Pulmonary artery endothelial cell (primary cell): ENCODE results near the gene LSM14B. TPM values are rescaled to one million over a fixed set of nuclear protein-coding genes. Genes with fewer than 3 reads are reported as not detected.
"Not testable (repeated sequence)": the region's sequence is repeated elsewhere in the genome, so short reads cannot be mapped to it uniquely, and the experiment has no call there.

ENCODE experiments used
- DNase-seq: peaks from one replicate; pipeline ENCODE4 v3.0.0-alpha.2; 2011; ENCODE audit warnings: low read depth, low spot score
- total RNA-seq: library from RNA; depleted of rRNA; stranded (reverse); fragments of >200 nt; gene quantifications from 2 replicates; pipeline ENCODE4 v1.2.3, GENCODE V29; 2014

LSM14B gene
- total RNA-seq, 1 donor from 2014 or later = 38.1 TPM

GRCh38 chr20:62146019-62146755 lies 23.9 kb downstream of the LSM14B start:
- DNase-seq = no peak

DNA sequence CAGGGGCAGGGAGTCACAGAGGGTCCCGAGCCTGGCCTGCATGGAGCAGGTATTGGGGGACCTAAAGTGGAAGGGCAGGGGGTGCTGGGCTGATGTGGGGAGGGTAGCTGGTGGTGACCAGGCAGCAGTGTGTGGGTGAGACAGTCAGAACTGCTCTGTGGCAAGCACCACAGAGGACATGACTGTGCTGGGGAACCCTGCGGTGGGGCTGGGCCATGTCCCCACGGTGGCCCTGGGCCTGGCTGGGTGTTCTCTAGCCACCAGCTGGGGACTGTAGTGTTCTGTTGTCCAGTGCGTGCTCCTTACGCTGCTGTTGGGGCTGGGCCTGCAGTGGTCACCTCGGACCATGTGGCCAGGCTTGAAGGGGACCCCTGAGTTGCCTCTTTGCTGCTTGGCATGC lies 24.9 kb downstream of the LSM14B start:
- DNase-seq = no peak

DNA sequence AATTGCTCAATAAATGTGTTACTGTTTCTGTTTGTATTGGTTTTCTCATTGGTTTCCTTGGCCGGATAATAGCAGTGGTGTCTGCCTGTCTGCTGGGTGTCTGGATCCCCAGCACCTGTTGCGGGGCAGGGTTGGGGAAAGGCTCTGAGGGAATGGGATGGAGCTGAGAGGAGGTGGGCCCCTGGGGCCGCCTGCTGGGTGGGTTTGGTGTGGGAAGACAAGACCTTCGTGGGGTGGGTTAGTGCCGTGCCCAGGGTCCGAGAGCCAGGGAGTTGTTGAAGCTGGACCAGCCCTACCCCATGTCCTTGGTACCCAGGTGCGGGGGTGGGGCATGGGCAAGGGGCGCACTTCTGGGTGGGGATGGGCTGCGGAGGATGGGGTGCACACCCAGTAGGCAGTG lies 25.3 kb downstream of the LSM14B start:
- DNase-seq = no peak

DNA sequence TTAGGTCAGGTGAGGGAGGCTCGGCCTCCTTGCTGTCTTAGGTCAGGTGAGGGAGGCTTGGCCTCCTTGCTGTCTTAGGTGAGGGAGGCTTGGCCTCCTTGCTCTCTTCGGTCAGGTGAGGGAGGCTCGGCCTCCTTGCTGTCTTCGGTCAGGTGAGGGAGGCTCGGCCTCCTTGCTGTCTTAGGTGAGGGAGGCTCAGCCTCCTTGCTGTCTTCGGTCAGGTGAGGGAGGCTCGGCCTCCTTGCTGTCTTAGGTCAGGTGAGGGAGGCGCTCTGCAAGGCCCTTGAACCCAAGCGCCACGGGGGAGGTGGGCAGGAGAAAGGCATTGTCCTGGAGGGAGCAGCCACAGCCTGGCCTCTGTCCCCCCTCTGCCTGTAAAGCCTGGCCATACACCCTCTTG lies 26.1 kb downstream of the LSM14B start:
- not testable (repeated sequence) for DNase-seq

DNA sequence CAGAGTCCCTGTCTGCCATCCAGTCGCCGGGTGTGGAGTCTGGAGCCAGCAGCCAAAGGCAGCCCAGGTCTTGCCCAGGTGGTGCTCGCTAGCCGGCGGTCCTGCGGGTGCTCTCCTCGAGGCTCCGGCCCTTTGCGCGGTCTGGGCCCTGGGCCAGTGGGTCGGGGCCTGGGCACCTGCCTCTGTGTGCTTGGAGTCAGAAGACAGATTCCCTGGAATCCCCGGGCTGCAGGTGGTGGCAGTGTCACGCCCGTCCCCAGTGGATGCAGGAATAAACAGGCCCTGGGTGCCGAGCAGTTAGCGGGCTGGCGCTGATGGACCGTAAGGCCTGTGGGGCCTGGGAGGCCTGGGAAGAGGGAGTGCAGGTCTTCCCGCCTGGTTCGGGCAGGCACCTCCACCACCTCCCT lies 26.6 kb downstream of the LSM14B start:
- no peak for DNase-seq

DNA sequence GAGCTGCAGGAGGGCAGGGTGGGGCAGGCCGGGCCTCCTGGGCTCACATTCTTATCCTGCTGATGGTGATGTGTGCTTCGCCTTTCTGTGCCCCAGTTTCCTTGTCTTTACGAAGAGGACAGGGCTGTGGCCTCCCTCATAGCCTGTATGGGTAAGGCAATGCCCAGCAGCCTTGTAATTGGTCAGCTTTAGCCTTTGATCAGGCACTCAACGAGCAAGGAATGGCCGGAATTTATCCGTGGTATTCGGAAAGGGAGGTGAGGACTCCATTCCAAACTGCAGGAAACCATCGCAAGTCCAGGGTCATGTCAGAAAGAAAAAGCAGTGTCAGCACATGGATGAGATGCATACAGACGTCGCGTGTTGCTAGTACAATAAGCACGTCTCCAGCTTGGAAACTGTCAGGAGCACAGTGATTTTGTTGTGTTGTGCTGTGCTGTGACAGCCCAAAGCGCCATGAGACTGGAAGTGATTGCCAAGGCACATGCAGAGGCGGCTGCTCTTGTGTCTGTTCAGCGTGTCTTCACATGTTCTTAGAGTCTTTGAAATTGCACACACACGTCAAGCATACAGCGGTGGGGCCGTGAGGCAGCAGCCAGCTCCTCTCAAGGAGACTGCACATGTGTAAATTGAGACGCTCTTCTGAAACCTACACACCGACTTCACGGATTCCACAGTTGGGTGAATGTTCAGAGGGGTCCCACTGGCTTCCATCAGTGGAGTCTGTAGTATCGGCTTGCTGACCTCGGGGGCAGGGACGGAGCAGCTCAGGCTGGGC lies 27.4 kb downstream of the LSM14B start:
- DNase-seq = no peak

GRCh38 chr20:62150310-62150575 lies 28.0 kb downstream of the LSM14B start:
- DNase-seq = no peak

DNA sequence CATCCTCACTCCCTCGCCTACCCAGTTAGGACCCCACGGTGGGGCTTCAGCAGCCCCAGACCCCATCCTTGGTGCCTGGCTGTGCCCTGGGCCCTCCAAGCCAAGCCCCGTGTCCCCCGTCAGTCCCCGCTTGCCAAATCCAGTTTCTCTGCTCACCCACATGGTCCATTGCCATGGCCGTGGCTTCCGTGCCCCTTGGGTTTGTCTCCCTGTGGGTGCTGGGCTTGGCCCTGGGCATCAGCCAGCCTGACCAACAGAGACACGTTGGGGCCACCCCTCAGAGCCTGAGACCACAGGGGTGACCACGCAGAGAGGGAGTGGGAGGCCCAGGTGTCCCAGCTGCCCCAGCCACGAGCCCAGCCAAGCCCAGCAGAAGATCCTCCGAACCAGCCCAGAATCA lies 28.9 kb downstream of the LSM14B start:
- DNase-seq = no peak

- DNase-seq = no peak
Measured at GRCh38 chr20:62151835-62152364, 29.6 kb downstream of the LSM14B start.

GRCh38 chr20:62155428-62156253 lies 33.4 kb downstream of the LSM14B start:
- DNase-seq = no peak

- DNase-seq = no peak
Measured at GRCh38 chr20:62156254-62156556, 33.9 kb downstream of the LSM14B start.

DNA sequence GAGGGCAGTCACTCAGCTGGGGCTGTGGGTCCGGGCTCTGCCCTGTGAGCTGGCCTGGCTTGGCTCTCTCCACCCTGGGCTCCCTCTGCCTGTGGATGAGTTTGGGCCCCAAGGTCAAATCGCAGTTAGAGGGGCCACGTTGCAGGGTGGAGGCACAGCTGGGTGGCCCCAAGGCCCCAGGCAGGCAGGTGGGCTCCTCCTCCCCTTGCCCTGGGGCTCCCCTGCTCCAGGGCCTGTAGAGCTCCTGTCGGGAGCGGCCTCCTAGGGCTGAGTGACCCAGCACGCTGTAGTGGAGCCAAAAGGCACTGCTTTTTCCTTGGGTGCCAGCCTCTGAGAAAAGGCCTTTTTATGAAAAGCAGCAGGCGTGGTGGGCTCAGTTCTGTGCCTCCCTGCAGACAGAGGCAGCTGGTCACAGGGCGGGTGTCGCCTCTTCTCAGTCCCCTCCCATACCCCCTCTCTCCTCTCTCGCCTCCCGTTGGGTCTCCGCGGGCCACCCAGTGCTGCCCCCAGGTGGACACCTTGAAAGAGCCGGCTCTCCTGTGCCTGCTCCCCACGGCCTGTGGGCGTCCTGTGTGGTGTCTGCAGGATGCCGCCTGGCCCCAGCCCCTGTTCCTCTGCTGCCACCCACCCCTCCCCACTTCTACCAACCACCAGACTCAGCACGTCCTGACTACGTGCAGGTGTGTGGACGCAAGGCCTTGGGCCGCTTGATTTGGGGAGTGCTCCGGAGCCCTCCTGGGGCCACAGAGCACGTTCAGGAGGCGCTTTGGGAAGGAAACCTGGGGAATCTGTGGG lies 34.5 kb downstream of the LSM14B start:
- DNase-seq = no peak

- DNase-seq = no peak
Measured at GRCh38 chr20:62157387-62158087, 35.3 kb downstream of the LSM14B start.

GRCh38 chr20:62158088-62158400 lies 35.8 kb downstream of the LSM14B start:
- DNase-seq = no peak

DNA sequence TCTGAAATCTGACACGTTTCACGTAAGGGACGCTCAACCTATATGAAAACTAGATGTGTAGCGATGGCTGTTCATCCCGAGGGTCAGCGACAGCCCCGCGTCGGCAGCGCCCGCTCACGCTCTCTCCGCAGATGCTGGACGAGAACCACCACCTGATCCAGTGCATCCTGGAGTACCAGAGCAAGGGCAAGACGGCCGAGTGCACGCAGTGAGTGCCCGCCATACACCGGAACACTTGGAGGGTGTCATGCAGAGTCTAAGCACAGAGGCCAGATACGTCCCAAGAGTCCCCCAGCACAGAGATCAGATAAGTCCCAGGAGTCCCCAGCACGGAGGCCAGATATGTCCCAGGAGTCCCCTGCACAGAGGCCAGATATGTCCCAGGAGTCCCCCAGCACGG lies 36.3 kb downstream of the LSM14B start:
- DNase-seq = no peak

- no peak for DNase-seq
Measured at GRCh38 chr20:62159052-62159451, 36.8 kb downstream of the LSM14B start.

- DNase-seq = no peak
Measured at GRCh38 chr20:62159839-62160238, 37.6 kb downstream of the LSM14B start.

DNA sequence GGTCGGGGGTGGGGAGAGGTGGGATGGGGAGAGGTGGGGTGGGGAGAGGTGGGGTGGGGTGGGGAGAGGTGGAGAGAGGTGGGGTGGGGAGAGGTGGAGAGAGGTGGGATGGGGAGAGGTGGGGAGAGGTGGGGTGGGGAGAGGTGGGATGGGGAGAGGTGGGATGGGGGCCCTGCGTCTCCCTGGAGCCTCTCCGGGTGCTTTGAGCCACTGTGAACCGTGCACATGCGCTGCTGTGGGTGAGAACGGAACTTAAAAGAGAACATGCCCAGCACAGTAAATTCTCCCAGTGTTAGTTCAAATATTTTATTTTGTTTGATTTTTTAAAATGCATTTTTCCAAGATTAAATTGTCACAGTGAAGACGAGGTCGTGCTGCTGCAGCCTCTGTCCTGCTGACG lies 38.0 kb downstream of the LSM14B start:
- DNase-seq = no peak

GRCh38 chr20:62160876-62161275 lies 38.6 kb downstream of the LSM14B start:
- no peak for DNase-seq

DNA sequence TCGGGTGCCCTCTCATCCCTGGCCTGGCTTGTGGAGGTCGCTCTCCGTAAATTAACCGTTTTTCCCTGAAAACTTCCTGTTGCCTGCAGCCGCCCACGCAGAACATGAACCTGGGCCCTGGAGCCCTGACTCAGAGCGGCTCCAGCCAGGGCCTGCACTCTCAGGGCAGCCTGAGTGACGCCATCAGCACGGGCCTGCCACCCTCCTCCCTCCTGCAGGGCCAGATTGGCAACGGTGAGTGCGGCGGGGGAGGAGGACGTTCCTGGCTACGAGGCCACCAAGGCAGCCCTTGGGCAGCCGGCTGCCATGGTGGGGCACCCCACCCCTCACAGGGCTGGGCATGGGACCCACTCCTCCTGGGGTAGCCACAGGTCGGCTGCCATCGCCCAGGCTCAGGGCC lies 39.1 kb downstream of the LSM14B start:
- DNase-seq = no peak
